ENCODE results near the gene PCCA.
"Not testable (repeated sequence)": the region's sequence is repeated elsewhere in the genome, so short reads cannot be mapped to it uniquely, and the experiment has no call there.

The PCCA gene

DNA sequence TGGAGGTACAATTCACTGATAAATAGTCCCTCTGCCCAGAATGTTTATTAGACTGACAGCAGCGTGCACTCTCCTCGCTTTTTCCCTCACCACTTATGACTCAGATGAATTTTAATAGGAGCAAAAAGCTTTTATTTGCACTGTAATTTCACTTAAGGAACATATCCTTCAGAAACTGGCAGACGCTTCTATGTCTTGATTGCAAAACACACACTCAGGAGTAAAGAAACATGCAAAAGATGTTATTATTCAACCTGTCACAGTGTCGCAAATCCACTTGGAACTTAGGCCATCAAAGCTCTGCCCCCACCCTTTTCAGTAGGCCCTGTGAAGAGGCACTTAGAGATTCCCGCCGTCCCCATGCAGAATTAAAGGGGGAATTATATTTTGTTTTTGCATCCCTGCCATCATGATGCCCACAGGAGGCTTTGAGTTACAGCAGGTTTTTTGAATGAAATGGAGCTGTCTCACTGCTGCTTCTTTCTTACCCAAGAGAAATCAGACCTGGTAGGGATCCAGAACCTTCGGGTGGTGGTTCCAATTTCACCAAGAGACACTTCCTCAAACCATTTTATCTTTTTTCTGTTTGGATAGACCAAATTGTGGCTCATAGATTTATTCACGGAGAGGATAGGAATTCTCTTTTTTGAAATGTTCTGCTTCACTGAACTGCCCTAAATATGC, 425.2 kb downstream of the PCCA start:
- DNase-seq = no peak

DNA sequence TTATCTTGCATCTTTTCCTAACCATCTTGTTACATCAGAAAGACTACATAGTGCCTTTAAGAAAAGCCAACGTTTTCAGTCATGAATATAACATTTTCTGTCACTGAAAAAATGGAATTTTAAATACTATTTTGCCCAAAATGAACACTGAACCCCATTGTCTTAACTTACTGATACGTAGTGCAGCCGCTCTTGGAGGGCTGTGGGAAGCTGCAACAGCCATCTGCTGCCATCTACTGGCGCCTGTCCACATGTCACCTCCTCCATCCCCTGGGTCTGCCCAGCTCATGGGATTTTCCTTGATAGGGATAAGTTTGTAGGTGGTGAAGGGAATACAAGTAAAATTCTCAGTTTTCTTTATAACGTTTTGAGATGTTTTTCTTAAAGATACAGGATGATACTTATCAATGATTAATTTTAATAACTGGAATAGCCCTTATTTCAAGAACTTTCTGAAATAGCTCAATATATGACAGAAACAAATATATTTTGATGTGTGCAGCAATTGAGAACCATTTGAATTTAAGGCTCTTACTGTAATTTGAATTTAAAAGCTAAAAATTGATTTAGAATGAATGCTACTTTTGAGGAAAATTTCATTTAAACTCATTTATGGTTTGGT, 426.0 kb downstream of the PCCA start:
- peak; percentile 65 for DNase-seq

DNA sequence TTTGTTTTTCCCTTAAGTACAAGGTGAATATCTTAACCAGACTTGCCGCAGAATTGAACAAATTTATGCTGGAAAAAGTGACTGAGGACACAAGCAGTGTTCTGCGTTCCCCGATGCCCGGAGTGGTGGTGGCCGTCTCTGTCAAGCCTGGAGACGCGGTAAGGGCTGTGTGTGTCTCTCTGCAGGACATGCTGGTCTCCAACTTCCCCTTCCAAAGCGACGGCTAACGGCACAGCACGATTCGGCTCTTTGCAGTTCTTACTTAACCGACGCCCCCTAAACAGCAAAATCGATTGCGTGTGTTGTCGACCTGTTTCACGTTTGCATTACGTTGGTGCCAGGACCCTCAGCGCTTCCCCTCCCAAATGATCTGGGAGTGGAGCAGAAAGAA, 426.5 kb downstream of the PCCA start:
- no peak for DNase-seq

DNA sequence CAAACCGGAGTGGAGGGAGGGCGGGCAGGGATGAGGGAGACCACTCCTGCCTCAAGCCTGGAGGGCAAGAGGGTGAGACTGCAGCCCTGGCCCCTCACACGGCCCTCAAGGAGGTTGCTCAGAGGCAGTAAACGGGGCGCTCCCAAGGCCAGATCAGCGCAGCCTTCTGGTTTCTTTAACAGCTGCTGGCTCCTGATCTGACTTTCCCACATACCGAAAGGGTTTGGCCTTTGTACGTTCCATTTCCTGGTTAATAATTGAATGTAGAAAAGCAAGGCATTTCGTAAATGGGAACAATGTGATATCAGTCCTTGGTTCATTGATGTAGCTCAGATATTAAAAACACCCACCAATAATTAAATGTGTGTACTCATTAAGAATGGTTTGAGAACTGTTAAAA, 428.2 kb downstream of the PCCA start:
- DNase-seq = no peak

DNA sequence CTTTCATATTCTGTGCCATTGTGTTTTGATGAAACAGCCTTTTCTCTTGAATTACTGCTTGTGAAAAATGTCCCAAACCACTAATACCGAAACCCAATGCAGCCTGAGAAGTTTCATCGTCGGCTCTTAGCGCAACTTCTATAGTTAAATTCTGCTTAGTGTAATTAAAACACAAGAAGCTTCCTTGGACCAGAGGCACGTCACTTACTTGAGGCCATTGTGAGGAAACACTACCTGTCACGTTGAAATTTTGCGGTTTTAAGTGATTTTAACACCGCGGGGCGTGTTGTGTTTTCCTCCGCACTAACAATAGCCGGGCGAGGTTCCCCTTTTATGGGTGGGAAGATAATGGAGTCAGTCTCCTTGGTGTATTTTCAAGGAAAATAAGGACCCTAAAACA, 428.8 kb downstream of the PCCA start:
- no peak for DNase-seq

DNA sequence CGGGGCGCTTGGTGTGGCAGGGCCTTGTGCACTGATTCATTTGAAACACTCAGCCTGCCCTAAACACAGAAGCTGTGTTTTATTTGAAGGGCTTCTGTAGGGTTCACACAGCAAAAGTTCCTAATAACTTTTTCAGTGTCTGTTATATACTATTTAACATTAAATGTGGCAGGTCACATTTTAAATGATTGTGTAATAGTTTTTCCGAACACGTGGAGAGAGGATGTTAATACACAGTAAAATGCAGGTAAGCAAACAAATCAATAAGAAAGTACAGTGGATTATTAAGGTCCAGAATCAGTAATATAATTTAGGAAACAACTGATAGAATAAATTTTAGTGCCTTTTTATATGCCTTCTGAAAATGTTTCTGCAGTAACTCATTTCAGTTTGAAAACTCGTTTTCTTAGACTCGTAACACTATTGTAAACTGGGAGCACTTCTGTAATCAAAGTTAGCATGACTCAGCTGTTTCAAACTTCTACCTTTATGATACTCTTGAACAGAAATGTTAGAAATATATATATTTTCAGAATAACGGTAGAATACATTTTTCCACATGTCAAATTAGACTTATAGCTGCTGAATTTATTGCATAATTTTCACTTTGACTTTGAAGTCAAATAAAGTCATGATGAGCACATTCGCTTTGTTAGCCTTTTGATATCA, 429.6 kb downstream of the PCCA start:
- no peak for DNase-seq

DNA sequence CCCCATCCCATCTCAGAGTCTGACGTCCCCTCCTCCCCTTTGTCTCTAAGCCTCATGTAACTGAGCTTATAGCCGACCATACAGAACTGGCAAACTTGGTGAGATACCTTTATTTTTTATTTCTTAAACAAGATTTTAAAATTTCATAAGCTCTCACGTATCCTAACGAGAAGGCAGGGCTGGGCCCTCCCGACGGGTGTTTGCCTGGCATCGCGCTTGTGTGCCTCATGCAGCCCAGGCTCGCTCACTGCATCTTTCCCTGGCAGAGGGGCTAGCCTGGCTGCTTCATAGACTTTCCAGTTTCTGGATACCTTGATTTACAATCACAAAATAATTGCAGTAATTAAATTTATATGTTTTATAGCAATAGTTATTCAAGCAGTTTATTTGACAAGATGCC, 430.7 kb downstream of the PCCA start:
- DNase-seq = no peak

DNA sequence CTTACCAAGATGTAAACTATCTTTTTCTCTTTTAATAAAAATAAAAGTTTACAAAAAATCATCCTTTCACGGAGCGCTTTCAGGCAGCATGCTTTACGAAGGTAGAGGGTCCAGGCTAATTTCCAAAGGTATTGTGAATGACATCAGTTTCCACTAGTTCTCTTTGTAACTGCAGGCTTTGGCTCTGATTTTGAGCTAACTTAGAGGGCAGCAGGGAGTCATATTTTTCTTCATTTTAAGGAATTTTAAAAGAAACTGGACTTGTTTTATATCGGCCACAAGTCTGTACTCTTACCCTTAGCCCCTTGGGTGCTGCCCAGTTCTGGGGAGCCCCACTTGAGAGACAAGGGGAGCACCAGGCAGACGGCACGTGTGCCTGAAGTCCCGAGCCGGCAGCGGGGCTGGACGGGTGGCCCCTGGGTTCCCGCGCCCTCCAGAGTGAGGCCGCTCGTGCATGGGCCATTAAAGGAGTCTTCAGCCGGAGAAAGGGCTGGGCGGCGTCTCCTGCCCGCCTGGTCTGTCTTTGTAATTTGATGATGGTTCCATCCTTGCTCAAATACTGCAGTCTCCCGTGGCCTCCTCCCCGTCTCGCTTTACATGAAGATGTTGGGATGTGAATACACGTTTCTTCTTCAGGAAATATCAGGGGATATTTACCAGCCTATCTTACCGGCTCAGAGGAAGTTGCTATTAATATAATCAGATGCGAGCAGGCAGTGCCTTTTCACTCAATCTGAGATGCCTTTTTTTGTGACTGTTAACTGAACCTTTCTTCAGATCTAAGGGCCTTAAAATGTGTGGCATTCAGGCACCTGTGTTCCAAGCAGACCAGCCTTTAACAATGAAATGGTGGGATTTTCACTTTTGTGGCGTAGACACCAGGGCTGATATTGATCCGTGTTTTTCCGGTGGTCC, 432.3 kb downstream of the PCCA start:
- no peak for DNase-seq

DNA sequence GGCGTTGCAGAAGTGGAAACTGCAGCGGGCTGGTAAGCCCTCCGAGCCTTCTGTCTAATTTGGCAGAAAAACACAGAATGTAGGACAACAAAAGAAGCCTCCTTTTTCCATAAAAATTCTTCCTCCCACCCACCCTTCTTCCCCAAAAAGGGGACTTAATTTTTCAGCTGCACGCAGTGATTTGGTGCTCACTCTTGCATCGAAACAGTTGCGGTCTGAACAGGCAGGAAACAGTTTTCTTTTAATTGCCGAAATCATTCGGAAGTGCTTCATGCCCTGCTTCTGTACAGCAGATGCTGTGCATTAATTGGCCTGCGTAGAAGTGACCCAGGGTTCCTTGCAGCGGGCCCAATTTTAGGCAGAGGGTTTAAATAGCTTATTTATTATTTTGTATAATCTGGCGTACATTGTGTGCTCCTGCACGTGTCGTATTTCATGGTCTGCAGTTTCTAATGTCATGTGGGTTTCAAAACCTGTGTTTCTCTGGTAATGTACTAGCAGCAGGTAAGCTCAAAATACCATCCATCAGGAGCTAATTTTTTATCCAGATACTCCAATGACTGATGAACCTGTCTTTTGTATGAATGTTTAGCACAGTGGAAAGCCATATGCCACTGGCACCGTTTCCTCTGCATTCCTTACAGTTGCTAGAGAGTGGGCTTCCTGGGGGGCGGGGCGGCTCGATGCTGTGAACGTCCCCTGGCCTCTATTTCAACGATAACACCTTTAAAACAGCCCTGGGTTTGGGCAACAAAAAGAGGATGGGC, 433.1 kb downstream of the PCCA start:
- DNase-seq = no peak

DNA sequence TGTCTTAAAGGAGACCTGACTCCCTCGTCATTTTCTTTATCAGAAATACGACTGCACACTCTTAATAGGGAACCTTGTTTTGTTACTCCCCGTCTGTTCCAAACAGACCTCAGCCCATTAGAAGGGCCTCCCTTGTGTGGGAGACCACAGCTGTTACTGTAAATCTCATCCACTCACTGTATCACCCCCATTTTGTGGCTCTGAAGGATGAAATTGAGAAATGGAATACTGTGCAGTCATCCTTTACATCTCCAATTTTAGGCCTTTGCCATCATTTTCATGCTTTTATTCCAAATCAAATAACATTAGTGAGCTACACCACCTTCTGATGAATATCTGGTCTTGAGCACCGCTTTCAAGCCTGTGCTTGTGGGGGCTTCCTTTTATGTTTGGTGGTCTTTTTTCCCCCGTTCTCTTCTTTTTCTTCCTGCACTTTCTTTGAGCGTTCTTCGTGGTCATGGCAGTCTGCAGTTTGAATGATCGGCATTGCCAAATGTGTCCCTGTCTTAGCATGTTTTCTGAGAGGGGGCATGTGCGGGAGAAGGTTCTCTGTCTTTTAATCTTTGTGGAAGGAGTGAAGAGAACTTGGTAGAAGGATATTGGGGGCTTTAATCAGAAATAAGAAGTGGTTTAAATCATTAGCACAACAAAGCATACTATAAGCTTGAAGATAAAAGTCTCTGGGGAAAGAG, 433.9 kb downstream of the PCCA start:
- DNase-seq = no peak

DNA sequence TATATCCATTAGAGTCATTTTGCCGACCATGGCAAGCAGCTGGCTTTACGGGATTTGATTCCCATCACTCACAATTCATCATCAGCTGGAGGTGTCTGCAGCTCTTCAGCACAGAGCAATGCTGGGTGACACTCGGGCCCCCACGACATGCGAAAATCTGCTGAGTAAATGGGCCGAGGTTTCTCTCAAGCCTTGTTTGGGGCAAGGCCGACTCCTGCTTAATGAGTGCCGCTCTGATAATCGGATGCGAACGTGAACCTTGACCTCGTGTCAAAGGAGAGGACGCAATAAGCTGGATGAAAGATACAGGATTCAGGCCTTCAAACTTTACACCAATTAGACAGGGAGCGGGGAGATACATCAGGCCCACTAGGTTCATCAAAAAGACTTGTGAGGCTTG, 434.5 kb downstream of the PCCA start:
- DNase-seq = no peak

DNA sequence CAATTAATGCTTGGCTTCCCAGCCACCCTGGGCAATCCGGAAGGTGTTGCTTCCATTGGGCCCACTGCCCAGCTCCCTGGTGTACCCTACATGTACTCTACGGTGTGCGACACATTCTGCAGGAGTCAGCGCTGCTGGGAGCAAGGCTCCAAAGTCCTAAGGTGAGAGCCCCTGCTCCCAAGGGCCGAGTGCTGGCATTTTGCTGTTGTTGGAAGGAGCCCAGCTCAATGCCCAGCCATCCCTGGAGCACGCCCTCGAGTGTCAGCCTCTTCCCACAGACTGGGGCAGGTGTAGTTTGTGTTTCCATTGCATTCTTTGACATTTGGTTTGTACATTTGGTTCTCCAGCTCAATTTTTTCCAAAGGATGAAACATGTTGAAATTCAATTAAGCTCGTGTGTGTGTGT, 435.1 kb downstream of the PCCA start:
- no peak for DNase-seq

DNA sequence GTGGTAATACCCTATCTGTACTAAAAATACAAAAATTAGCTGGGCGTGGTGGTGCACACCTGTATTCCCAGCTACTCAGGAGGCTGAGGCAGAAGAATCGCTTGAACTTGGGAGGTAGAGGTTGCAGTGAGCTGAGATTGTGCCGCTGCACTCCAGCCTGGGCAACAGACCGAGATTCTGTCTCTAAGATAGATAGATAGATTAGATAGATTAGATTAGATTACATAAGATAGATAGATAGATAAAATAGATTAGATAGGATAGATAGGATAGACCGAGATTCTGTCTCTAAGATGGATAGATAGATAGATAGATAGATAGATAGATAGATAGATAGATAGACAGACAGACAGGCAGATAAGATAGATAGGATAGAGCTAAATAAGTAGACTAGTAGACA, 435.8 kb downstream of the PCCA start:
- not testable (repeated sequence) for DNase-seq

DNA sequence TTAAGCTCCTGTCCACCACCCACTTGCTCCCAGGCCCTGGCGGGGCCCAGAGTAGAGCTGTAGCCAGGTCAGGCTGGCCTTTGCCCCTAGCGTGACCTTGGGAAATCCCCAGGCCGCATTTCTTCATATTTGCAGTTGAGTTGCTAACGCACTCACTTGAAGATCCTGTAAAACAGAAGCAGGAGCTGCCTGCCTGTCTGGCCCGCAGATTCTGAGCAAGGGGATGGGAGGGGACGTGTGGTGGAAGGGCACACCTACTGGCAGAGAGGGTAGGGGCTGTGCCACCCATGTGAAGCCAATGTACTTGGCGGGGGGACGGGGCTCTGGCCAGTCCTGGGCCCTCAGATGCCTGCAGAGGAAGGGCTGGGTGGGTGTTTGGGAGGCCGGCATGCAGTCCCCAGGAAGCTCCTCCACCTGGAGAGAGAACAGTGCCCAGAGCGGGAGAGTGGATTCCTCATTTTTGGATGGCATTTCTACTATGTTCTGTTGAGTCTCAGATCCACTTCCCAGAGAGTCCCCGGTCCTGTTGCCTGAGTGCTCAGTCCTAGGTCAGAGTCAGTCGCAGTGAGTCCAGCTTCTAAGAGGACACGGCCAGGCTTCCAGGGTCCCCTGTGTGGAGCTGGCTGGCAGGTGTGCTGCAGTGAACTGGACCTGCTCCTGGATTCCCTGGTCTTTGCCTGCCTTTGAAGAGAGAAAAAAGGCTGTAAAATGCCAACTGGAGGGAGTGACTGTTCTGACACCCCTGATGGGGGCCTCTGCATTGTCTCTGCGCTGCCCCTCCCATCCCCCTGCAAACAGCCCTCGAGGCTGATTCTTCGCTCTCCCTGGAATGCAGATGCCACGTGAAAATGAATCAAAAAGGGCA, 436.8 kb downstream of the PCCA start:
- no peak for DNase-seq

DNA sequence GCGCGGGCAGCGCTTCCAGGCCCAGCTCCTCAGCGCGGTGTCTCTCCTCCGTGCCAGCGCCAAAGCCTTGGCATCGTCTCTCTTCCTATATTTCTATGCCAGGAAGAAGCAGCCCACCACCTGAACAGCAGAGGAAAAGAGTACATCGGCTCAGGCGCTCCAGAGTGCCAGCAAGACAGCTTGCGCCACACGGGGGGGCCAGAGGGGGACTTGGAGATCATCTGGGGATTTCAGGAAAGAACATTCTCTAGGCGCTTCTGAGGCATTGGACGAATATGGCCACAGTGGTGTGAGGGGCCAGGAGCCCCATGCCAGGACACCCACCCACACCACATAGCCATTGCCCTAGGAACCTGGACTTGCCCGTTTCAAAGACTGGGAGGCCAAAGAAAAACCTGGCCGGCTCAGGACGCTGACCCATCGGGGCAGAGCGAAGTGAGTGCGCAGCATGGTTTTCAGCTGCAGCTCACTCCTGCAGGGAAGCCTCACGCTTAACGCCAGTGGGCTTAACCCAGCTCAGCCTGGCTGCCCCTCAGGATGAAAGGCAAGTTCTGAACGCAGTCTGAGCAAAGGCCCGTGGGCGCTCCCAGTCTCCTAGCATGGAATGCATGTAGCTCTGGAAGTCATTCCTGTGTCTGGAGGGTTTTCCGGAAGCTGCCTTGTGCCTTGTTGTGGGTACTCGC, 437.6 kb downstream of the PCCA start:
- DNase-seq = no peak

DNA sequence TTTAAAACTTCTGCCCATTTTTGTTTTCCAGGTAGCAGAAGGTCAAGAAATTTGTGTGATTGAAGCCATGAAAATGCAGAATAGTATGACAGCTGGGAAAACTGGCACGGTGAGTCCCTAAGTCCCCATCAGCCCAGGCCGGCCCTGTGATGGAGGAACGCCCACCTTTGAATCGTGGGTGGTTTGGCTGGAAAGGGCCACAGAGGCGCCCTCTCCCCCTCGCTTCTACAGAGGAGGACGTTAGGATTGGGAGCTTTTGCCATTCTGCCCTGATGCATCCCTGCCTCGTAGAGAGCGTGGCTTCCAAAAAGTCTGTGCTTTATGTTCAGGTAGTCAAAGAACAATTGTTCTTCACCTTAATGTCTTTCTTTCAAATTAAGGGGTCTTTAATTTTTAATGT, 438.8 kb downstream of the PCCA start:
- no peak for DNase-seq

DNA sequence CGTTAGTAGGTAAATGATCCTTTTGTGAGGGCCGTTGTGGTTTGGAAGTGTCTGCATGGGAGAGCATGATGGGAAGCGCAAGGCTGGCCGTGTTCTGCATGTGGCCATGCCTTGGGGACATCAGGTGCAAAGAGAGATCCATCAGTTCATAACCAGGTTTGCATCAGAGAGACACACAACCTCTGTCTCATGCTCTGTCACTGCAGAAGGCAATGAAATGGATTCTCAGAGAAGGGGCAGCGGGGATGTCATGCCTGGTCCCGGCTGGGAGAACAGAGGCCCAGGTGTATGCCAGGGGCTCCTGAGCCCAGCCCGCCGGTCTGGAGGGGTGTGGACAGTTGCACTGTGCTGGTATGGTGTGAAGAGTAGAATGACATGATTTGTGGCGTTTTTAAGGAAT, 439.5 kb downstream of the PCCA start:
- DNase-seq = no peak

DNA sequence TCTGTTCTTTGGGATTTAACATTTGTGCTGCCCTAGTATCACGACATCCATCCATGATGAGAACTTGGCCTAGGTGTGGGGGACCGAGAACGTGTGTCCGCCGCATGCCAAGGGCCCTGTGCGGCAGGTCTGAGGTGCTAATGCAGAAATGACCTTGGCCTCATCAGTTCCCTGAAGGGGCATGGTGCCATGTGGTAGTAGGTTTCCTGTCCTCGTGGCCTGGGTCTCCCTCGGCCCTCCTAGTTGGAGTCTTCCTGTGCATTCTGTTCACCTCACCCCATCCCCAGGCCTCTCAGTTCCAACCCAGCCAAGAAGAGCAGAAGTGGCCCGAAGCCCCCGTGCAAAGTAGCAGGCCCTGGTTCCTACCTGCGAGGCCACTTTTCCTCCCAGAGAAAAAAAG, 439.9 kb downstream of the PCCA start:
- DNase-seq = no peak

DNA sequence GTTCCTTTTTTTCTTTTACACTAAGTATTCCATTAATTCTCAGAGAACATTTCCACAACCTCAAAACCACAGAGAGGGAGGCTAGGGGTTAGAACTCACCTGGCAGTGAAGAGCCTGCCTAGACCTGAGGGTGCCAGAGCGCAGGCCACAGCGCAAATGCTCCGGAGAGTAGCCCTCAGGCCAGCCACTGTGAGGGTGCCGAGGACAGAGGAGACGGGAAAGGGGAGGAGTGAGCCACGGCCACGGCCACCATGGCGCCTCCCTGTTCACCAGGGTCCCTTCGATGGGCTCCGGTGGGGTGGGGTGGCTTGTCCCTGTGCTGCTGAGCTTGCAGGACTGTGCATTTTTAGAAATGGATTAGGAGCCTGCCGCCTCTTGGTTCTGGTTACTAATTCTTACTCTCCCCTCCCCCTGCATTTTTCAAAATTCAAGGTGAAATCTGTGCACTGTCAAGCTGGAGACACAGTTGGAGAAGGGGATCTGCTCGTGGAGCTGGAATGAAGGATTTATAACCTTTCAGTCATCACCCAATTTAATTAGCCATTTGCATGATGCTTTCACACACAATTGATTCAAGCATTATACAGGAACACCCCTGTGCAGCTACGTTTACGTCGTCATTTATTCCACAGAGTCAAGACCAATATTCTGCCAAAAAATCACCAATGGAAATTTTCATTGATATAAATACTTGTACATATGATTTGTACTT, 440.9 kb downstream of the PCCA start:
- no peak for DNase-seq

All from stimulated activated CD4-positive, alpha-beta T cell treated with anti-CD3 and anti-CD28 coated beads, Interleukin-1b, Interleukin-23, amount 100 ng/mL, for 48 hours (primary cell).